Mesenchymal stem cell (in vitro differentiated cells and primary cell): ENCODE results near the gene GALNT7.

Experiments
- DNase-seq: peaks from one replicate; pipeline ENCODE4 v3.0.0-alpha.2; 2013
- H2AFZ ChIP-seq: one replicate; pipeline ENCODE4 v1.6.1; 2013; ENCODE audit warnings: low read depth, mild to moderate bottlenecking, control low read depth, inconsistent platforms, low read length, moderate library complexity
- H2AK5ac ChIP-seq: 2 replicates; pipeline ENCODE4 v1.6.1; 2013; ENCODE audit warnings: low read length, moderate library complexity, mild to moderate bottlenecking, inconsistent platforms; ENCODE audit not compliant: severe bottlenecking
- H2BK120ac ChIP-seq: one replicate; pipeline ENCODE4 v1.6.1; 2013; ENCODE audit warnings: low read depth, mild to moderate bottlenecking, inconsistent platforms, low read length, moderate library complexity
- H2BK12ac ChIP-seq, 2 experiments: one replicate each; pipeline ENCODE4 v1.6.1; 2013; ENCODE audit warnings: inconsistent platforms in 2 of 2, low read length in 2 of 2, mild to moderate bottlenecking in 2 of 2, moderate library complexity in 2 of 2, control low read depth in 1 of 2
- H2BK15ac ChIP-seq: one replicate; pipeline ENCODE4 v1.6.1; 2013; ENCODE audit warnings: mild to moderate bottlenecking, low read depth, inconsistent platforms; ENCODE audit not compliant: poor library complexity, severe bottlenecking
- H2BK5ac ChIP-seq: 2 replicates; pipeline ENCODE4 v1.6.1; 2013; ENCODE audit warnings: low read depth, mild to moderate bottlenecking, low read length, control low read depth, inconsistent platforms; ENCODE audit not compliant: poor library complexity, severe bottlenecking
- H3K14ac ChIP-seq, 2 experiments: one replicate each; pipeline ENCODE4 v1.6.1; 2013; ENCODE audit warnings: inconsistent platforms in 2 of 2, low read length in 2 of 2, control low read depth in 1 of 2, mild to moderate bottlenecking in 1 of 2, moderate library complexity in 1 of 2
- H3K18ac ChIP-seq, 2 experiments: one replicate each; pipeline ENCODE4 v1.6.1; 2013; ENCODE audit warnings: inconsistent platforms in 2 of 2, low read length in 2 of 2, control low read depth in 1 of 2, low read depth in 1 of 2, mild to moderate bottlenecking in 1 of 2
- H3K23ac ChIP-seq, 2 experiments: one replicate each; pipeline ENCODE4 v1.6.1; 2013; ENCODE audit warnings: inconsistent platforms in 2 of 2, low read length in 2 of 2, mild to moderate bottlenecking in 2 of 2, moderate library complexity in 2 of 2, control low read depth in 1 of 2
- H3K27ac ChIP-seq: 2 replicates; pipeline ENCODE4 v1.5.1; 2013; ENCODE audit warnings: mild to moderate bottlenecking, moderate library complexity, low read length, control low read depth, inconsistent platforms; ENCODE audit not compliant: poor library complexity, severe bottlenecking
- H3K27me3 ChIP-seq, 2 experiments: 2 replicates each; pipeline versions ENCODE4 v1.6.1 to v1.7.0; 2013; ENCODE audit warnings: low read length in 2 of 2, mild to moderate bottlenecking in 2 of 2, moderate library complexity in 2 of 2, control low read depth in 1 of 2, inconsistent platforms in 1 of 2; ENCODE audit not compliant: control insufficient read depth in 1 of 2, insufficient read depth in 1 of 2
- H3K36me3 ChIP-seq, 2 experiments: 2 replicates each; pipeline versions ENCODE4 v1.6.1 to v1.7.0; 2013; ENCODE audit warnings: low read length in 2 of 2, control low read depth in 1 of 2, inconsistent platforms in 1 of 2, low read depth in 1 of 2, mild to moderate bottlenecking in 1 of 2; ENCODE audit not compliant: insufficient read depth in 2 of 2, control insufficient read depth in 1 of 2
- H3K4ac ChIP-seq, 2 experiments: one replicate each; pipeline ENCODE4 v1.6.1; 2013; ENCODE audit warnings: inconsistent platforms in 2 of 2, low read length in 2 of 2, mild to moderate bottlenecking in 2 of 2, moderate library complexity in 2 of 2, control low read depth in 1 of 2, low read depth in 1 of 2
- H3K4me1 ChIP-seq: 2 replicates; pipeline ENCODE4 v1.6.1; 2013; ENCODE audit warnings: low read depth, low read length, control low read depth; ENCODE audit not compliant: control insufficient read depth, insufficient read depth
- H3K4me2 ChIP-seq: 2 replicates; pipeline ENCODE4 v1.6.1; 2013; ENCODE audit warnings: low read length, mild to moderate bottlenecking, inconsistent platforms; ENCODE audit not compliant: poor library complexity, severe bottlenecking
- H3K4me3 ChIP-seq, 2 experiments: 2 replicates each; pipeline versions ENCODE4 v1.5.1 to v1.7.0; 2013; ENCODE audit warnings: low read length in 2 of 2, mild to moderate bottlenecking in 2 of 2, control low read depth in 1 of 2, low read depth in 1 of 2; ENCODE audit not compliant: insufficient read depth in 1 of 2
- H3K79me1 ChIP-seq: replicated peaks from 2 replicates; pipeline ENCODE4 v1.6.1; 2013; ENCODE audit warnings: mild to moderate bottlenecking, control low read depth, low read length, inconsistent platforms; ENCODE audit not compliant: poor library complexity, severe bottlenecking
- H3K9ac ChIP-seq: 2 replicates; pipeline ENCODE4 v1.7.0; 2013; ENCODE audit warnings: mild to moderate bottlenecking, low read length, moderate library complexity
- H3K9me3 ChIP-seq: 2 replicates; pipeline ENCODE4 v1.7.0; 2013; ENCODE audit warnings: mild to moderate bottlenecking, low read length; ENCODE audit not compliant: control insufficient read depth
- H4K8ac ChIP-seq: one replicate; pipeline ENCODE4 v1.6.1; 2013; ENCODE audit warnings: inconsistent platforms, mild to moderate bottlenecking, low read length, moderate library complexity
- H4K91ac ChIP-seq: one replicate; pipeline ENCODE4 v1.6.1; 2013; ENCODE audit warnings: mild to moderate bottlenecking, low read length, inconsistent platforms
- WGBS: methylation state at CpG from one replicate; pipeline ENCODE4 v1.1.7; 2013; ENCODE audit warnings: mixed read lengths; 5-methylcytosine and 5-hydroxymethylcytosine counted together

Gene GALNT7

GRCh38 chr4:173370130-173370476, 201.5 kb downstream of the GALNT7 start:
- Histone ChIP-seq H3K27me3 (no peaks in the 10 kb centered on the region), H2BK120ac (peak overlapping the region; percentile 82), H3K14ac (peak overlapping the region in 1 of 2 experiments; percentile 22), H3K27ac (peak overlapping the region; percentile 86), H3K4me3 (peak overlapping the region; percentile 60 to 96), H3K9ac (peak overlapping the region; percentile 95), H3K18ac (peak overlapping the region; percentile 58 to 85), H3K4me1 (peaks cover 1% of the 10 kb centered on the region), H2AK5ac (no peak overlapping the region), H3K4ac (peak overlapping the region in 1 of 2 experiments; percentile 90), H3K23ac (no peak overlapping the region), H2BK12ac (no peak overlapping the region), H4K91ac (no peak overlapping the region), H4K8ac (peak overlapping the region; percentile 69), H3K79me1 (peaks cover 8% of the 10 kb centered on the region), H2AFZ (peak overlapping the region; percentile 58), H3K36me3 (peaks cover 3 to 6% of the 10 kb centered on the region in 2 experiments), H2BK15ac (peak overlapping the region; percentile 67), H2BK5ac (no peak overlapping the region), H3K9me3 (no peaks in the 10 kb centered on the region), H3K4me2 (peak overlapping the region; percentile 94)
- WGBS = 0% methylated on average over 12 of the region's 14 CpGs
- no peak for DNase-seq

DNA sequence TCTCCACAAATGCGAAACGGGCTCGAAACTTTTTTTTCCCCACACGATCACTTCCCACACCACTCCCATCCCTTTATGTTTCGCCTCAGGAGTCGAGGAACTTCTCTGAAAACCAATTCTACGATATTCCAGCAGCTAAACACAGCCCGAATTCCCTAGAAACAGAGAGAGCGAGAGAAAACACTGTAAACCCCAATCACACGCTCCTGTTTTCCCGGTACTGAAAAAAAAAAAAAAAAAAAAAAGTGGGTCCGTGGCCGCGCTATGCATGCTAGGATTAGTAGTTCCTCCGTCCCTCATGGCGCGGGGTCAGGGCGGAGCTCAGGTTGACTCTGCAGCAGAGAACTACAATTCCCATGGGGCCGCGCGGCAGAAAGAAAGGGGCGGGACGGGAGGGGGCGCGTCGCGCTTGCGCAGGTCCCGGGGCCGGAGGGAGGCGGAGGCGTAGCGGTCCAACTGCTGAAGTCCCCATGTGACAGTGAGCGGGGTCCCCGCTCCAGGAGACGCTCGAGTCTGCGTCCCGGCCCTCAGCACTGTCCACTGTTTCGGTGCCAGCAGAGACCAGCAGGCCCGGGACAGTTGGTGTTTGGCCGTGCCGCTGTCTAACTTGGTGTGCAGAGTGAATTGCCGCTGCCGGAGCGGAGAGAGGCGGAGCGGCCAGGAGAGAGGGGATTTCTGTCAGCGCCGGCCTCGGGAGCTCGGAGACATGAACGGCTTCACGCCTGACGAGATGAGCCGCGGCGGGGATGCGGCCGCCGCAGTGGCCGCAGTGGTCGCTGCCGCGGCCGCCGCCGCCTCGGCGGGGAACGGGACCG, 202.1 kb downstream of the GALNT7 start, which contains the start of gene SAP30:
Gene SAP30, plus strand, starts transcription at position 478 of the 815 bp plus-strand sequence. Its CDS starts 229 bp downstream, at position 707.
- Histone ChIP-seq H2BK120ac (peak within 1 kb of the TSS; percentile 82), H4K91ac (no peak within 1 kb of the TSS), H2AFZ (peak within 1 kb of the TSS; percentile 75), H3K4me2 (peak within 1 kb of the TSS; percentile 94), H2BK15ac (peak within 1 kb of the TSS; percentile 67), H3K4me3 (peak within 1 kb of the TSS; percentile 92 to 96), H4K8ac (peak within 1 kb of the TSS; percentile 69), H3K27ac (peak within 1 kb of the TSS; percentile 86), H3K14ac (peak within 1 kb of the TSS in 1 of 2 experiments; percentile 74), H3K27me3 (no peaks in the 10 kb centered on the region), H3K9ac (peak within 1 kb of the TSS; percentile 95), H3K9me3 (no peaks in the 10 kb centered on the region), H2BK12ac (peak within 1 kb of the TSS in 1 of 2 experiments; percentile 72), H3K18ac (peak within 1 kb of the TSS; percentile 72 to 85), H2AK5ac (no peak within 1 kb of the TSS), H3K79me1 (peaks cover 8% of the 10 kb centered on the region), H3K4me1 (no peaks in the 10 kb centered on the region), H3K23ac (peak within 1 kb of the TSS in 1 of 2 experiments; percentile 90), H2BK5ac (no peak within 1 kb of the TSS), H3K4ac (peak within 1 kb of the TSS in 1 of 2 experiments; percentile 90), H3K36me3 (peaks cover 3 to 10% of the 10 kb centered on the region in 2 experiments)
- DNase-seq = peak; percentile 99
- under 1% methylated on average over 70 of the region's 72 CpGs for WGBS

- Histone ChIP-seq H3K79me1 (peaks cover 10% of the 10 kb centered on the region), H3K4me2 (peak overlapping the region; percentile 81), H2AK5ac (no peak overlapping the region), H3K9me3 (no peaks in the 10 kb centered on the region), H3K4me1 (no peaks in the 10 kb centered on the region), H3K4me3 (peak overlapping the region; percentile 92 to 96), H4K91ac (no peak overlapping the region), H3K27me3 (no peaks in the 10 kb centered on the region), H3K18ac (peak overlapping the region in 1 of 2 experiments; percentile 68), H3K9ac (peak overlapping the region; percentile 89), H3K14ac (peak overlapping the region in 1 of 2 experiments; percentile 19), H2BK5ac (no peak overlapping the region), H2AFZ (peak overlapping the region; percentile 48), H3K23ac (peak overlapping the region in 1 of 2 experiments; percentile 90), H3K36me3 (peaks cover 3 to 16% of the 10 kb centered on the region in 2 experiments), H3K4ac (peak overlapping the region in 1 of 2 experiments; percentile 54), H2BK12ac (no peak overlapping the region), H4K8ac (no peak overlapping the region), H3K27ac (peak overlapping the region; percentile 52), H2BK15ac (no peak overlapping the region), H2BK120ac (no peak overlapping the region)
- under 1% methylated on average over 60 of the region's 68 CpGs for WGBS
- DNase-seq = peak; percentile 80
These were observed 202.9 kb downstream of the GALNT7 start for GRCh38 chr4:173371292-173372192.
